ENCODE results near the gene FGF14. TPM values are rescaled to one million over a fixed set of nuclear protein-coding genes. Genes with fewer than 3 reads are reported as not detected.

FGF14 gene
- total RNA-seq, 1 donor from 2014 or later: not detected

DNA sequence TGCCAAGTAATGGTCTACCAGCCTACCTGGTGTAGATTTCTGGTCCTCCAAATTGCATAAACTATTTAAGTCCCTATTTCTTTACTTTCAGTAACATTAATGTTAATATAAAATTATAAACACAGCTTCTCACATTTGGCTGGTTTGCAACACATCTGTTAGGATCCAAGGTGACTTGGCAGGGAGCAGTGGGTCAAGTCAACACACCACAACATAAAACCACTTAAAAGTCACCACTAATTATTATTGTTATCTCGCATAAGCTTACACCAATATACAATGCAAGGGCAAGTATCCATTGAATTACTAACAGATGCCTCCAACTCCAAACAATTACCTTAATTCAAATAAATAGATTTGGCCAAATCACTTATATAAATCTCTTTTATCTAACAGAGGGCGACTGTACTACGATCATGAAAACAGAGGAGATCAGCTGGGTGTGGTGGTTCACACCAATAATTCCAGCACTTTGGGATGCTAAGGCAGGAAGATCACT lies 74.7 kb downstream of the FGF14 start:
- no peaks in the 10 kb centered on the region for H3K36me3 ChIP-seq (ENCODE audit: control insufficient read depth, insufficient read depth, low read length)
- FAIRE-seq (no peak), DNase-seq (ENCODE audit: low read depth) (no peak)
- H3K27me3 ChIP-seq (ENCODE audit: control insufficient read depth, insufficient read depth, low read length): no peaks in the 10 kb centered on the region
- H3K4me3 ChIP-seq (ENCODE audit: low read depth, low read length): no peak overlapping the region
- TF ChIP-seq, protein P1, sequence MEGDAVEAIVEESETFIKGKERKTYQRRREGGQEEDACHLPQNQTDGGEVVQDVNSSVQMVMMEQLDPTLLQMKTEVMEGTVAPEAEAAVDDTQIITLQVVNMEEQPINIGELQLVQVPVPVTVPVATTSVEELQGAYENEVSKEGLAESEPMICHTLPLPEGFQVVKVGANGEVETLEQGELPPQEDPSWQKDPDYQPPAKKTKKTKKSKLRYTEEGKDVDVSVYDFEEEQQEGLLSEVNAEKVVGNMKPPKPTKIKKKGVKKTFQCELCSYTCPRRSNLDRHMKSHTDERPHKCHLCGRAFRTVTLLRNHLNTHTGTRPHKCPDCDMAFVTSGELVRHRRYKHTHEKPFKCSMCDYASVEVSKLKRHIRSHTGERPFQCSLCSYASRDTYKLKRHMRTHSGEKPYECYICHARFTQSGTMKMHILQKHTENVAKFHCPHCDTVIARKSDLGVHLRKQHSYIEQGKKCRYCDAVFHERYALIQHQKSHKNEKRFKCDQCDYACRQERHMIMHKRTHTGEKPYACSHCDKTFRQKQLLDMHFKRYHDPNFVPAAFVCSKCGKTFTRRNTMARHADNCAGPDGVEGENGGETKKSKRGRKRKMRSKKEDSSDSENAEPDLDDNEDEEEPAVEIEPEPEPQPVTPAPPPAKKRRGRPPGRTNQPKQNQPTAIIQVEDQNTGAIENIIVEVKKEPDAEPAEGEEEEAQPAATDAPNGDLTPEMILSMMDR (IDR thresholded peaks at IDR 0.05; ENCODE audit: insufficient read depth, low read length, severe bottlenecking): no peak

DNA sequence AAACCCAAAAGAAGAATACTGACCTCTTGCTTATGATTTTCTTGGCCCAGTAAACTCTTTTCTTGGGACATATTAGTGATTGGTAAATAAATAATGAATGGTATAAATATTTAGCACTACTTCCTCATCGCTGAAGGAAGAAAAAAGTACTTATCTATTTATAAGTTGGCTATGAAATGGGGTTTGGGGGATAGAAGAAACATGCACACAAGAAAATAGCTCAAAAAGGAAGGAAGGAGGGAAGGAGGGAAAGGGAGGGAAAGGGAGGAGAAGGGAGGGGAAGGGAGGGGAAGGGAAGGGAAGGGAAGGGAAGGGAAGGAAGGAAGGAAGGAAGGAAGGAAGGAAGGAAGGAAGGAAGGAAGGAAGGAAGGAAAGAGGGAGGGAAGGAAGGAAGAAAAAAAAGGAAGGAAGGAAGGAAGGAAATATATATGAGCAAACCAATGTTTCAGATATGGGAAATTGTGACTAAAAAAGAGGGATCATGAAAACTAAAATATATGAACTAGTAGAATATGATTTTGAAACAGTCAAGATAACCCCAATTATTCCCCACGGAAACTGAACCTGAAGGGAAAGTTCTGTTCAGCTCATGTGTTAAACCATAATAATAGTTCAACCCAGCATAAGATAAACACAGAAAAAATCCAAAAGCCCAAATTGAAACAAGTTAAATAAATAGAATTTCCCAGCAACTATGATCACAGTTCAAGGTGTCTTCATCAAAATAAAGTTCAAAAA lies 75.3 kb downstream of the FGF14 start:
- DNase-seq (ENCODE audit: low read depth): no peak
- Histone ChIP-seq H3K27me3 (ENCODE audit: control insufficient read depth, insufficient read depth, low read length) (no peaks in the 10 kb centered on the region), H3K36me3 (ENCODE audit: control insufficient read depth, insufficient read depth, low read length) (no peaks in the 10 kb centered on the region), H3K4me3 (ENCODE audit: low read depth, low read length) (no peak overlapping the region)
- TF ChIP-seq, protein P1 (IDR thresholded peaks at IDR 0.05; ENCODE audit: insufficient read depth, low read length, severe bottlenecking): no peak
- no peak for FAIRE-seq

DNA sequence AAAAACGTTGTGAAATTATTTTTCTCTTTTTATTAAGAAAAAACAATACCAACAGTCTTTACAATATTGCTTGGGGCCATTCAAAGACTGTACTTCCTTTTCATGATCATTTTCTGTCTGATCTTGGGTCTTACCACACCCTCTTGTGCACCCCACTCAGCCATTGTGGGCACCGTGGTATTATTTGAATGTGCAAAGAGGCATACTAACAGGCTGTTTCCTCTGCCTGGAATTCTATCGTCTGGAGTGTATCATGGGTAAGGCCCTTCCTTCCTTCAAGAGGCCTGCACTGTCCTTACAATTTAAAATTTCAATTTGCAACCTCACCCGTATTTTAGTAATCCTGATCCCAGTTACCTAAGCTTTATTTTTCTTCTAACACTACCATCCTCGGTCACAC lies 76.5 kb downstream of the FGF14 start:
- FAIRE-seq (no peak), DNase-seq (ENCODE audit: low read depth) (no peak)
- H3K27me3 ChIP-seq (ENCODE audit: control insufficient read depth, insufficient read depth, low read length): no peaks in the 10 kb centered on the region
- no peak overlapping the region for H3K4me3 ChIP-seq (ENCODE audit: low read depth, low read length)
- TF ChIP-seq, protein P1 (IDR thresholded peaks at IDR 0.05; ENCODE audit: insufficient read depth, low read length, severe bottlenecking): no peak
- H3K36me3 ChIP-seq (ENCODE audit: control insufficient read depth, insufficient read depth, low read length): no peaks in the 10 kb centered on the region

DNA sequence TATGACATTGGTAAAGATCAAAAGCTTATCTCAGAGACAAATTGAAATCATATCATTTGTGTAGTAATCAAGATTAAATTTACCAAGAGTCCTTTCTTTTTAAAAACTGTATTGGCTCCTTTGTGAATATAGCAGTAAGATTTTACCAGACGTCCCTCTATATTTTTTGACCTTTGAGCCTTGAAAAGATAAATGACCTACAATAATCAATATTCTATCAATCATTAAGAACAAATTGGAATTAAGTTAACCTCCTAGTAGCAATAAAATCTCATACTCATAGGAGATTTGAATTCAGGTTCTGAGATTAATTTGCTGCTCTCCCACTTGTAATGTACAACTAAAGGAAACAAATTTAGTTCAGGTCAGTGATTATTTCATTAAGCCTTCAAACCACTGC lies 78.3 kb downstream of the FGF14 start:
- DNase-seq (ENCODE audit: low read depth) (no peak), FAIRE-seq (no peak)
- Histone ChIP-seq H3K27me3 (ENCODE audit: control insufficient read depth, insufficient read depth, low read length) (no peaks in the 10 kb centered on the region), H3K36me3 (ENCODE audit: control insufficient read depth, insufficient read depth, low read length) (no peaks in the 10 kb centered on the region), H3K4me3 (ENCODE audit: low read depth, low read length) (no peak overlapping the region)
- TF ChIP-seq, protein P1 (IDR thresholded peaks at IDR 0.05; ENCODE audit: insufficient read depth, low read length, severe bottlenecking): no peak

DNA sequence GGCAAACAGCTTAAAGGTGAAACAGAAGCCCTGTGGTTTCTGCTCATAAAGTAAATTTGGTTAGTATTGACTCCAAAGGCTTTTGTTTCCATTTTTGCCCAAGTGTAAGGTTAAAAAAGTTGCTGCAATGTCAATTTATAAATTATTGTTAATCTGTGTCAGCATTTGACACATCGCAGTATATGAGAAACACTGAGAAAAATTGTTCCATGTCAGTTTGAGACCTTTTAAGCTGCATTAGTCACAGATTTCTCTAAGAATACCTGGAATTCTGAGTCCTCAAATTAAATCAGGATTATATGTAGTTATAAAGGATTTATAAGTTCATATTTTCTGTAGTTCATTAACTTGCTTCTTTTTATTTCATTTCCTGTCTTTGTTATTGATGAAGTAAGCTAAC lies 78.8 kb downstream of the FGF14 start:
- Histone ChIP-seq H3K36me3 (ENCODE audit: control insufficient read depth, insufficient read depth, low read length) (no peaks in the 10 kb centered on the region), H3K4me3 (ENCODE audit: low read depth, low read length) (no peak overlapping the region), H3K27me3 (ENCODE audit: control insufficient read depth, insufficient read depth, low read length) (no peaks in the 10 kb centered on the region)
- DNase-seq (ENCODE audit: low read depth): no peak
- FAIRE-seq: no peak
- TF ChIP-seq, protein P1 (IDR thresholded peaks at IDR 0.05; ENCODE audit: insufficient read depth, low read length, severe bottlenecking): no peak

DNA sequence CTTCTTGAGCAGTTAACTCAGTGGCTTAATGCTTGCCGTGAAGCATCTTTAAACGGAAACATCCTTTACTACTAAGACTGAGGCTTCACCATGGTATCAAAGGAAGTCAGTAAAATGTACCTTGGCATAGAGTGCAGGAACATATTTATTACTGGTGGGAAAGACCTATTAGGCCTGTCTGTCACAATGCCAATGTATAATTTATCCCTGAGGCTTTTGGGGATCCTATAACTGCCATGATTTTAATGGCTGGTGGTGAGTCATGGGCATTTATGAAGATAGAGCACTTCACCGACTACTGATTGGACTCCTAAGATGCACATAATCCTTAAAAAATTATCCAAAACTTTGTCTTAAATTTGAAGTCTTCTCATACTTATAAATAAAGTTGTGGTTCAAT lies 79.6 kb downstream of the FGF14 start:
- Histone ChIP-seq H3K36me3 (ENCODE audit: control insufficient read depth, insufficient read depth, low read length) (no peaks in the 10 kb centered on the region), H3K4me3 (ENCODE audit: low read depth, low read length) (no peak overlapping the region), H3K27me3 (ENCODE audit: control insufficient read depth, insufficient read depth, low read length) (no peaks in the 10 kb centered on the region)
- DNase-seq (ENCODE audit: low read depth): no peak
- FAIRE-seq: no peak
- TF ChIP-seq, protein P1 (IDR thresholded peaks at IDR 0.05; ENCODE audit: insufficient read depth, low read length, severe bottlenecking): no peak

Measured in bronchial epithelial cell (primary cell).